H1 (cell line): ENCODE results near the gene PRKCA. TPM values are rescaled to one million over a fixed set of nuclear protein-coding genes. Genes with fewer than 3 reads are reported as not detected.

ENCODE experiments used
- GTF2F1 ChIP-seq: IDR thresholded peaks from 2 replicates; pipeline ENCODE4 v1.6.1; 2012; ENCODE audit warnings: low read depth, low read length, improper control_type of control experiment, borderline replicate concordance
- polyA plus RNA-seq, 7 experiments: library from polyadenylated mRNA; depleted of rRNA in 3 of 7; stranded (reverse) in 5 of 7; unstranded in 2 of 7; fragments of >200 nt in 5 of 7; fragments of 200-250 nt in 2 of 7; gene quantifications; 1 replicate in 5 of 7; 2 replicates in 1 of 7; 4 replicates in 1 of 7; pipeline versions ENCODE4 v1.2.1 to v1.2.3, GENCODE V29; 2011 to 2013; ENCODE audit warnings: missing spikeins in 2 of 7, mixed read lengths in 2 of 7
- total RNA-seq: library from RNA; stranded (reverse); fragmentation: NEBNext Ultra II Directional; extraction: Animal tissue kit (Norgen Biotek cat#: 25700); gene quantifications from 2 replicates; pipeline ENCODE4 v1.2.1, GENCODE V29; 2021

The PRKCA gene
- total and polyA plus RNA-seq, 2 of the 8 experiments (the other 6 are each of a cell fraction or from before 2014, with no cell fraction given): 5.8 to 17.8 TPM

- TF ChIP-seq GTF2F1: no peak
- TF ChIP-seq, all 59 proteins: peak for 0
These were observed 105.5 kb downstream of the PRKCA start (continued) for GRCh38 chr17:66407864-66408263.
